GM20000 (cell line): ENCODE data around the gene NPHP4.

ENCODE experiments used
- DNase-seq: peaks from one replicate; pipeline ENCODE4 v3.0.0; 2012; ENCODE audit warnings: low spot score
- TF ChIP-seq, protein P1 (sequence below): IDR thresholded peaks from 2 replicates; pipeline ENCODE4 v1.5.1; 2012; ENCODE audit warnings: mild to moderate bottlenecking, control low read depth; ENCODE audit errors: extremely low read depth, missing control alignments

Gene NPHP4

DNA sequence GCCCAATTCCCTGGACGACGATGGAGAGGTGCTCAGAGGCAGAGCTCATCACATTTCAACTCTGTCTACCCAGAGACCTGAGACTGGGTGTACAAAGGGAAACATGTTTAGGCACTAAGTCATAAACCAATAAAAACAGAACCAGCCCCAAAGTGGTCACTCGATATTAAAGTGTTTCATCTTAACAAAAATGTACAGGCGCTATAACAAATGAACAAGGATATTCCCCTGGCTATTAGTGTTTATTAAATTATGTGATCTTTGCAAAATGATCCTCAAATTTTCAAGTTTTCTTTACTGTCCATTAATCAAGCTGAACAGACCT, 43.6 kb downstream of the NPHP4 start:
- TF ChIP-seq, protein P1, sequence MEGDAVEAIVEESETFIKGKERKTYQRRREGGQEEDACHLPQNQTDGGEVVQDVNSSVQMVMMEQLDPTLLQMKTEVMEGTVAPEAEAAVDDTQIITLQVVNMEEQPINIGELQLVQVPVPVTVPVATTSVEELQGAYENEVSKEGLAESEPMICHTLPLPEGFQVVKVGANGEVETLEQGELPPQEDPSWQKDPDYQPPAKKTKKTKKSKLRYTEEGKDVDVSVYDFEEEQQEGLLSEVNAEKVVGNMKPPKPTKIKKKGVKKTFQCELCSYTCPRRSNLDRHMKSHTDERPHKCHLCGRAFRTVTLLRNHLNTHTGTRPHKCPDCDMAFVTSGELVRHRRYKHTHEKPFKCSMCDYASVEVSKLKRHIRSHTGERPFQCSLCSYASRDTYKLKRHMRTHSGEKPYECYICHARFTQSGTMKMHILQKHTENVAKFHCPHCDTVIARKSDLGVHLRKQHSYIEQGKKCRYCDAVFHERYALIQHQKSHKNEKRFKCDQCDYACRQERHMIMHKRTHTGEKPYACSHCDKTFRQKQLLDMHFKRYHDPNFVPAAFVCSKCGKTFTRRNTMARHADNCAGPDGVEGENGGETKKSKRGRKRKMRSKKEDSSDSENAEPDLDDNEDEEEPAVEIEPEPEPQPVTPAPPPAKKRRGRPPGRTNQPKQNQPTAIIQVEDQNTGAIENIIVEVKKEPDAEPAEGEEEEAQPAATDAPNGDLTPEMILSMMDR: no peak
- no peak for DNase-seq

DNA sequence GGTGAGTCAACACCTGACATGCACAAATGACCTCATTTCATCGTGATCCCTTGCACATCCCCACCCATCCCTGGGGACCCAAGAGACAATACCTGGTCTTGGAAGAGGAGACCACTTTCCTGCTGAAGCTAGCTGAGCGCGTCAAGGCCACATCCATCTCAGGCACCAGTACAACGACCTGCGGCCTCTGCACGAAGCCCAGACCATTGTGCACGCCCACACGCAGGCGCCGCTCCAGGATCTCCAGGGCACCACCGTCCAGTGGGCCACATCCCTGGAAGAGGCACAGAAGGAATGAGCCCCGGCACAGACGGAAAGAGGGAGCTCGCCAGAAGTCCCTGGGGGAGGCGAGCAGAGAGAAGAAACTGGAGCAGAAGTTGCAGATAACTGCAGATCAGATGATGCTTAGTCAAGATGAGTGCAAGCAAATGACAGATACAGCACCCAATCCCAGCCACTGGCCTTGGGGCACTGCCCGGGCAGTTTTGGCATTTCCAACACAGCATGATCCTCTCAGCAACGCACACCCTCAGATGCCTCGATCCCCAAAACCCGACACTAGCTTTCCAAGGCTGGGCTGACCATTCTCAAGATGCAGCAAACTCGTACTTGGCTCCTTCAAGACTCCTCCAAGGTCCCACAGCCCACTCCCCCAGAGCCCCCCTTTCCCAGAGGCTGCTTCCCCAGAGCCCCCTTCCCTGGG, 44.1 kb downstream of the NPHP4 start:
- DNase-seq: no peak

DNA sequence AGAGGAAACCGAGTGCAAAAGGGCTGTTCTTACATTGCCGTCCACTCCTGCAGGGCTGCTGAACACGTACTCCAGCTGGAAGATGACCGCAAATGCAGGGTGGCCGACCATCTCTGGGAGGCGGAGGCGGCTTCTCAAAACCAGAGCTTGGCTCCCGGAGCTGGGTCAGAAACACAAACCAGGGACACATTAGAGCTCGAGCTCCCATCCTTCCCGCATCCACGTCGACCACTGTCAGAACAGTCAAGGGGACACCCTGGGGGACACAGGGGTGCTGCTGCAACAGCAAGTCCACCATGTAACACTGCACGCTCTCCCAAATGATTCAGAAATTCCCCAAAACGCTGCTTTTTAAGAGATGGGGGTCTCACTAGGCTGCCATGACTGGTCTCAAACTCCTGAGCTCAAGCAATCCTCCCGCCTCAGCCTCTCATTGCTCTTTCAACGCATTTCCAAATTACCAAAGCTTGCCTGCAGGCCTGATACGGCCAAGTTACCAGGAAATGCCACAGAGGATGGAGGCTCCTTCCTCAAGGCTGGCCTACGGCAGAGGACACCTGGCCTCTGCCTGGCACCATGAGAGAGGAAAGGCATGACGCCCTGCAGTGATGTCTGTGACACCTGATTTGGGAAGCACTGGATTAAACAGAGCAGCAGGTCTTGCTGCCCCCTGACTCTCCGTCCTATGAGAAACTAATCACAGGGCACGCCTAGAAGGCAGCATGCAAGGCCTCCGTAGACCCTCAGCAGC, 45.0 kb downstream of the NPHP4 start:
- no peak for DNase-seq
- TF ChIP-seq, protein P1: no peak

More for the DNA sequence above, 44.1 kb downstream of the NPHP4 start:
- TF ChIP-seq, protein P1: no peak

DNA sequence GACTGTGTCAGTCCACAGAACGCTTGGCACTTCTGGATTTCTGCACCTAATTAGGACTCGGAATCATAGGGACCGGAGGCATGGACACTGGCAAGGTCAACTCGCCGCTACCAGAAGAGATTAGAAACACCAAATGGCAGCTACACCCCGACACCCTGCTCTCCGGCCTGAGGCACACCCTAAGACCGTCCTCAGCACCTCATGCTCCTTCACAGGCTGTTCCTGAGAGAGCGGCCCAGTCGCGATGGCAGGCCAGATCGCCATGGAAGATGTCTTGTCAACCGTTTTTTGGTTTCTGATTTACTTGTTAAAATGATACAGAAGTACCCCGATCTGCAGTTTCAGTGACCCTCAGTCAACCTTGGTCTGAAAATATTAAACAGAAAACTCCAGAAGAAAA, 46.8 kb downstream of the NPHP4 start:
- TF ChIP-seq, protein P1: no peak
- DNase-seq: no peak

DNA sequence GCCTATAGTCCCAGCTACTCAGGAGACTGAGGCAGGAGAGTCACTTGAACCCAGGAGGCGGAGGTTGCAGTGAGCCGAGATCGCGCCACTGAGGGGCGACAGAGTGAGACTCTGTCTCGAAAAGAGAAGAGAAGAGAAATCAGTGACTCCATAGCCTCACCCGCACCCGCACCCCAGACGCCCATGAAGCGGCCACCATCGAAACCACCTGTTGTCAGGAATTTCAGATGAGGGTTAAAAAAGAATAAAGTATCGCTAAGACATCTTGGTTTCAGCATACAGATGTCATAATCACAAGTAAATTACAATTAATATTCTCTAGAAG, 47.4 kb downstream of the NPHP4 start:
- DNase-seq: no peak
- TF ChIP-seq, protein P1: no peak

DNA sequence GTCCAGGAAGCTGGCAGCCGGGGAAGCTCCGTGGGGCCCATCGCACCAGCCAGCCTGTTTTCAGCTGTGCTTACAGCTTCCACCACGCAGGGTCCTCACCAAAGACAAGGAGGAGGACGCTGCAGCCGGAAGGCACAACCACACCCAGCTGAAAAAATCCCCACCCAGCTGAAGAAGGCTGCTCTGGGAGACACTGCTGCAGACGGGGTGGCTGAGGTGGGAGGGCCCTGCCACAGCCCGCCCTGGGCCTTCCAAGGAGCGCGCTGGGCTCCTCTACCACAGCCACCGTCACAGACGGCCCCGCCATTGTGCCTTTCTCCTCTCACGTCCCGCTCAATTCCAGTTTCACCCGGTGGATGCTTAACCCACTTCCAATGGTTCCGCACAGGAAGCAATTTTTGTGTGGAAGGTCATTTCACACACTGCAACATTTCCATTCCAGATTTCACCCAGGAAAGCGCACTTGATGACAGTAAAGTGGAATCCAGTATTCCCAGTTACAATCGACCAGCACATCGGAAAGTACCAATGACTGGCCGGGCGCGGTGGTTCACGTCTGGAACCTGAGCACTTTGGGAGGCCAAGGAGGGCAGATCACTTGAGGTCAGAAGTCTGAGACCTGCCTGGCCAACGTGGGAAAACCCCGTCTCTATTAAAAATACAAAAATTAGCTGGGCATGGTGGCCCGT, 47.9 kb downstream of the NPHP4 start:
- TF ChIP-seq, protein P1: no peak
- DNase-seq: no peak
